GM21737 (cell line): ENCODE results near the gene OR52N5.
A peak's percentile ranks its signal among the peaks of the same experiment; 100 is the strongest.

Source experiments
- ATAC-seq: cut with Tn5 transposase; IDR thresholded peaks from one replicate; pipeline ENCODE4 v1.9.1; 2021; ENCODE audit warnings: mild to moderate bottlenecking, moderate library complexity; ENCODE audit not compliant: unreplicated experiment

OR52N5 gene

DNA sequence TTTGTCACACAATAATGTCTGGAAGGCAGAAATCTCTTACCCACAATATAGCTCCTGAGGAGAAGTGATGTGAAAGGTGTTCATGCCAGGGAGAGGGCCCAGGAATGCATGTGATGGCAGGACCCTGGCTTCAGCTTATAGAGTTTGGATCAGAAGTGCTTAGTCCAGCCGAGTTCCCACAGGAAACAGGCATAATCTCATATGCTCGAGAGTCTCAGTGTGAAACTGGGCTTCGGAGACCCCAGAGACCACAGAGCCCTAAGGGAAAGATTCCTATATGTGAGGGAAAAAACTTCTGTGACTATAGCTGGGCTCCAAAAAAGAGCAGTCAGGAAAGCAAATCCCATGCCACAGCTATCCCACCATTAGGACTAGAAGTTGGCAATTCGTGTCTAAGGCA is at the start of gene OR52N5:
Gene OR52N5 (minus strand): TSS at position 101 of the 400 bp plus-strand sequence. CDS start 4,721 bp downstream, outside the sequence.
- no peak for ATAC-seq

DNA sequence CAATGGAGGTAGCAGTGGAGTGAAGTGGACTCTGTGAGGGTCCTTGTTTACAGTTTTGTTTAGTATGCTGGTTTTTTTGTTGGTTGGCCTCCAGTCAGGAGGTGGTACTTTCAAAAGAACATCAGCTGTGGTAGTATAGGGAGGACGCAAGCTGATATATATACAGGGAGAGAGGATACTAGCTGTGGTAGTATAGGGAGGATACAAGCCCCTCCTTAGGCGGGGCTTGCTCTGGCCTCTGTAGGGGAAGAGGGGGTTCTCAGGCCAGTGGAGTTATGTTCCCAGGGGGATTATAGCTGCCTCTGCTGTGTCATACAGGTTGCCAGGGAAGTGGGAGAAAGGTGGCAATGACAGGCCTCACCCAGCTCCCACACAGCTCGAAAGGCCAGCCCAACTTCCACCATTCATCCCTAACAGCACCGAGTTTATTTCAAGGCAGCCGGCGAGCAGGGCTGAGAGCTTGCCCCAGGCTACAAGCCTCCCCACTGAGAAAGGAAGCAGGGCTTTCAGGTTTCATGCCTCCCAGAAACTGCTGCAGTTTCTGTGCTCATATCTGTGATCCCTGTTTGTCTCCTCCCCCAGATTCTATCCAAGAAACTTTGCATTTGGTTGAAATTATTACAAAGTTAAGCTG is 48.2 kb upstream of the OR52N5 start:
- no peak for ATAC-seq

DNA sequence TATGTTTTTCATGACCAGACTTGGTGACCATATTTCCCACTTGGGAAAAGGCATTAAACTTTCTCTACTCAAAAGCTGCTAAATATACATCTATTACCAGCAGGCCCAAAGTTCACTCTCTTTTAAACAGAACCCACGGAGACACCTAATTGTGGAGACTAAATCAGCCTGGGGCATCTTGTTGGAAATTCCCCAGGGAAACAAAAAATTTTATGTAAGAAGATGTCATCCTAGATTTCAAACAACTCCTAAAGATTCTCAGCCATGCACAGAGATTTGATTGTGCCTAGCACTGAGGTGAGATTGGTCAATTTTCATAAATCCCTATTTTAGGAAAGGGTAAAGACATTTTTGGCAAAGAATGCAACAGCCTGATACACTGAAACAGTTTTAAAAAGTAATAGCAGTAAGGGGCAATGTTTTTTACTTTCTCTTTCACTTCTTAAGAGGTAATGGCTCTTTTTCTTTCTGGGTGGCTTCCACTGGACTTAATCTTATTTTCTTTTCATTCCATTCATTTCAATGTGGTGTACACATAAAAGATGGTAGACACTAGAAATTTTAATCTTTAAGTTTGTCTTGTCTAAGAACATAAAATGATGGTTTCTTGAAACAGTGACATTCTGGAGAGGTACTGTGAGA is 35.2 kb upstream of the OR52N5 start:
- no peak for ATAC-seq

DNA sequence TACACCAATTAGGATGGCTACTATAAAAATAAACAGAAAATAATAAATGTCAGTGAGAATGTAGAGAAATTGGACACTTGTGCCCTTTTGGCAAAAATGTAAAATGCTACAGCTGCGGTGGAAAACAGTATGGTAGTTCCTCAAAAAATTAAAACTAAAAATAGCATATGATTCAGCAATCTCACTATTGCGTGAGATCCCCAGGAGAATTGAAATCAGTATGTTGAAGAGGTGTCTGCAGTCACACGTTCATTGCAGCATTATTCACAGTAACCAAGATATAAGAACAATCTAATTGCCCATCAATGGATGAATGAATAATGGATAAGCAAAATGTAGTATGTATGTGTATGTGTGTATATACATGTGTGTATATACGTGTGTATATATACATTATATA is 32.4 kb upstream of the OR52N5 start:
- ATAC-seq = no peak

DNA sequence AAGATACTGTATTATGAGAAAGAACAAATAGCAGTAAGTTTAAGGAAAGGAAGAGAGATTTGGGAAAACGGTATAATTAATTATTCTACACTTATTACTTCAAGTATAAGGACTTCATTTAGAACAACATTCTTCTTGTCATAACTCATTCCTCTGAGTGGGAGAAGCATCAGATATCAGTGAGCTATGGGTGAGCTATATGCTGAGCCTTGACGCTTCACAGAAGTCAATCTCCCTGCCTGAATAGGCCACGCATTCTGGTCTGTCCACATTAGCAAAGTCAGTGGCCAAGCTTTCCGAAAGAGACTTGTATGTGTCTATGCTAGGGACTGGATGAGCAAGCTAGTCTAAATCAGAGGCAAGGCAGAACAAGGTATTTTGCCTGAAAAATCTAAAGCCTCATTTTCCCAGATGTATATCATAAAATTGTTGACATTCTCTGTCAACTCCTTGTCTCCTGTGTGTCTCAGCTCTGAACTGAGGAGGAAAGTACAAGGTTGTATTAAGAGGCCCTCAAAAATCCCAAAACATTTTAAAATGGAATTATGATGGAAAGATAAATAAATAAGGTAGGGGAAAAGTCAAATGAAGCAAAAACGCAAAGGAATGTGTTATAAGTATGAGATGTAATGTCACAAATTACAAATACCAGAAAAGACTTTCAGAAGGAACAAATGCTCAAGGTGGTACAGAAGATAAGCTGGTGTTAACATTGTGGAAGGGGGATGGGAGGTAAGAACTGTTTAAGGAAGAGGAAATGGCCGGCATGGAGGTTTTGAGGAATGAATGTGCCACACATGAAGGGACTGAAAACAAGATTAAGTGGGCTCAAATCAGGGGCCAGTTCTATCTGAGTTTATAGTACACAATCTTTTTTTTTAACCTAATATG is 27.0 kb upstream of the OR52N5 start:
- no peak for ATAC-seq

DNA sequence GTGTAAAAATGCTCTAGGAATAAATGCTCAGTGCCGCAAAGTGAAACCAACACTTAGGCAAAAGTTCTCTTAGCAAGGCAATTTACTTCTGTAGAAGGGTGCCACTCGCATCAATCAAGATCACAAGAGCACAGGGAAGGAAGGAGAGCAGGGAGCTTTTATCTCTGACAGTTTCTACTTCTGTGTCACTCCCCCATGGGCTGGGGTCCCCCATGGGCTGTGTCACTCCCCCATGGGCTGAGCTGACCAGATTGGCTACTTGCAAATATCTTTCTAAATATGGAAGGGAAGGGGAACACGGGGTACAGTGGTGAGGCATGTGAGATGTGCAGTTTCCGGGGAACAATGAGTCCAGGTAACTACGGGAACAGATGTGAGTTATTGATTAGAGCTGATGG is 26.0 kb upstream of the OR52N5 start:
- ATAC-seq = peak; percentile 21

DNA sequence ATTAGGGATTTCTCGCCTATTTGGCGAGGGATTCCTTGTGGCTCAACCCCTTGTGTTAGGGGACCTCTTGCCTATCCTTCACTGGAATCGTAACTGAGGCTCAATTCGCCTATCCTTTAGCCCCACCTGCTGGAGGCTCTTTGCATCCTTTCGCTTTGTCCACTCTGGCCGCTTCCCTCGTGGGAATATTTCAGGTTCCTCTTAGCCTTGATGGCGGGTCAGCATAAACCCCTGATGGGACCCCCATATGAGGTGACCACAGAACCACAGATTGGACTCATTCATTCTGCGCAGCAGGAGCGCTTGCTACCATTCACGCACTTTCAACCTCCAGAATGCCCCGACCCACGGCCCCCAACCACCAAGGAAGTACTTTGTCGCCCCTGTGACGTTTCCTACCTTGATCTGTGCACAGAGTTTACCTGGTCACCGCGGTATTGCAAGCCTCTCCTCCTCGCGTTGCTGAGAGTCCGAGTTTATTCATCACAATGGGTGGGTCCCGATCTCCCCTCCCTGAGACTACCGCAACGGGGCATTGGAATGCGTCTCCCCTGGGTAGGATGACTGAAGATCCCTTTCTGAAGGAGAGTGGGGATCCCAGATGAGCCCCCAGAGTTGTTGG is 25.5 kb upstream of the OR52N5 start, which contains the start of gene OR52N2:
Gene OR52N2 (plus strand): TSS at position 425 of the 622 bp plus-strand sequence. CDS start 11,412 bp downstream, outside the sequence.
- ATAC-seq = peak; percentile 95

DNA sequence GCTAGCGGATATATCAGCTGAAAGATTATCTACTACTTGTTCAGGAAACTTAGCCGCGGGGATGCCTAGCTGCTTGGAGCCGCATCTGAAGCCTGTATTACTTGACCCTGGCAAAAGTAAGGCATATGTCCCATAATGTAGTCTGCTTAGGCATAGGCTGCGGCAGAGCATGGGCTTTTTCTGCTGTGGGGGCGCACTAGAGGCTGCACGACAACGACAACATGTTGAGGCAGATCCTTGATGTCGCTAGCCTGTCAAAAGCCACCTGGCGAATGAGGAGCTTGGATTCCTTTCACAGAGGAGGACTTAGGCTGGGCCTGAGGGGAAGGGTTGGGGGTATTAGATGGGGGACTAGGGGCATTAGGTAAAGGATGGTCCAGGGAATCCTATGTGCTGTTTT is 24.4 kb upstream of the OR52N5 start:
- no peak for ATAC-seq

DNA sequence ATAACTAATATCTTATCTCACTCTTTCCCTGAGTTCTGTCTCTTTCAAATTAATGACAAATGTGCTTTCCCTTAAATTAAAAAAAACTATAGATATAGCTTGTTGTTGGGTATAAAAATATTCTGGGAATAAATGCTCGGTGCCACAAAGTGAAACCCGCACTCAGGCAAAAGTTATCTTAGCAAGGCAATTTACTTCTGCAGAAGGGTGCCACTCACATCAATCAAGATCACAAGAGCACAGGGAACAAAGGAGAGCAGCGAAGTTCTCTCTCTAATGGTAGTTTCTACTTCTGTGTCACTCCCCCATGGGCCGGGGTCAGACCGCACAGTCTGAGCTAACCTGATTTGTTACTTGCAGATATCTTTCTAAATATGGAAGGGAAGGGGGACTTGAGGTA is 20.8 kb upstream of the OR52N5 start:
- ATAC-seq = no peak

DNA sequence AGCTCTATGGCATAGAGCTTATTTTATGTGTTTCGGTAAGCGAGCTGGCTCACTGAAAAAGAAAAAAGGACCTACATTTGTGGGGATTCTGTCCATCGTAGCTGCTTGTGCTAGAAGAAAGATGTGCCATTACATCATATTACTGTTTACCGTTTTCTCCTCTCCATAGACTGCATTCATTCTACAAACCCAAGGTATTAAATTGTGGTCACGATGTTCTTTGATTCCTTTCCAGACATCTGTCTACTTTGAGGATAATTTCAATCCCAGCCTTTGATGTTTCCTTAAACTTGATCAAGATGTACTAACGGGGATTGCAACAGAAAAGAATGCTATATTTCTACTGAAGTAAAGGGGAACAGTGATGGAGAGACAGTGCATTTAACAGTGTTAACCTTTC is 13.4 kb upstream of the OR52N5 start:
- no peak for ATAC-seq

DNA sequence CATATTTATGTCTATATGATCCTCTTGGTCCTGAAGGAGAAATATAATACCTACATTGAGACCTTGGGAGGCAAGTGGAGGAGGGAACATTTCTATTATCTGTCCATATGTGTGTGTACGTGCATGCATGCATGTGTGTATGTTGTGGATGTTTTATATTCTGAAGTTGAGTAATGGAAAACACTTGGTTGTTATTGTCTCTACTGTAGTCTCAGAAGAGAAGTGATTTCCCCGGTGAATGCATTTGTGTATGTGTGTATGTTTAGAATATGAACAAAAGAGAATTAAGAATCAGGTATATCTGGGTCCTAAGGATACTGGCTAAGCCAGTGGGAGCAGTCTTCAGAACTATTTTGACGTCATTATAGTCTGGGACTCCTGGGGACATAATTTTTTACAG is 8.0 kb upstream of the OR52N5 start, which contains the start of gene OR52N1:
Gene OR52N1 (minus strand): TSS at position 101 of the 400 bp plus-strand sequence. CDS start 2,449 bp downstream, outside the sequence.
- ATAC-seq = no peak

DNA sequence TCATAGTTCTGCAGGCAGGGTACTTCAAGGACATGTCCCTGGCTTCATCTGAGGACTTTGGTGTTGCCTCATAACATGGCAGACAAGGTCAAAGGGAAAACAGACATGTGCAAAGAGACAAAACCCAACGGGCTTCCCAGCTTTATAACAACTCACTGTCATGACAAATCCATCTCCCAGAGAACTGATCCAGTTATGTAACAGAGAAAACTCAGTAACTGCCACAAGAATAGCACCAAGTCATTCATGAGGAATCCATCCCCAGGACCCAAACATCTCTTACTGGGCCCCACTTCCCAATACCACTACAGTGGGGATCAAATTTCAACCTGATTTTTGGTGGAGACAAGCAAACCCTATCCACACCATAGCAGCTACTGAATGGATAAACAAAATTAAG is 16.1 kb downstream of the OR52N5 start:
- no peak for ATAC-seq

DNA sequence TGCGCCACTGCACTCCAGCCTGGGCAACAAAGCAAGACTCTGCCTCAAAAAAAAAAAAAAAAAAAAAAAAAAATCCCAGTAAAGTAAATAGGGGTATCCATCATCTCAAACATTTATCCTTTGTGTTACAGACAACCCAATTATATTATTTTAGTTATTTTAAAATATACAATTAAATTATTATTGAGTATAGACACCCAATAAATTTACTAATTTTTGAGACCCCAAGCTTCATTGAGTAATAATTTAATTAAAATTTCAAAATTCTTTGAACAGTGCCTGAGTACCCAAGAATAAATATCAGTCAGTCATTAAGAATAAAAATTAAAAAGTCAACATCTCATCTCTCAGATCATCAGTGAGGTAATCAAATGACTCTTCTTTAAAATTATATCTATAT is 29.2 kb downstream of the OR52N5 start, which contains the start of gene OR52N4:
Gene OR52N4 (plus strand): TSS at position 301 of the 400 bp plus-strand sequence. CDS start 498 bp downstream, outside the sequence.
- ATAC-seq = no peak

DNA sequence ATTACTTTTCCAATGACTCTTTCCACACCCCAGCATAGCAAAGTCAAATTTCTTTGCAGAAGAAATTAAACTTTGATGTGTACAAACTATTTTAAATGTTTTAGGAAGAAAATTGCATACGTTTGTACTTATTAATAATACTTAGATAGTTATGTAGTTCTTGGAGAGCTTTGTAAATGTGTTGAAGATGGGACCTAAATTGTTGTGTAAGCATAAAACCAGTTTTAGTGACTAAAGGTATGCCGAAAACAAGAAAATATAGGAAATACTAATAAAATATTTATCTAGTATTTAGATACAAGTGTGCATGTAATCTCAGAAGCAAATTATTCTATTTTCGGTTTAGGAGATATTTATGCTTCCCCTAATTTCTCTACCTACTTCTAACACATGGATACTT is 33.3 kb downstream of the OR52N5 start:
- no peak for ATAC-seq

DNA sequence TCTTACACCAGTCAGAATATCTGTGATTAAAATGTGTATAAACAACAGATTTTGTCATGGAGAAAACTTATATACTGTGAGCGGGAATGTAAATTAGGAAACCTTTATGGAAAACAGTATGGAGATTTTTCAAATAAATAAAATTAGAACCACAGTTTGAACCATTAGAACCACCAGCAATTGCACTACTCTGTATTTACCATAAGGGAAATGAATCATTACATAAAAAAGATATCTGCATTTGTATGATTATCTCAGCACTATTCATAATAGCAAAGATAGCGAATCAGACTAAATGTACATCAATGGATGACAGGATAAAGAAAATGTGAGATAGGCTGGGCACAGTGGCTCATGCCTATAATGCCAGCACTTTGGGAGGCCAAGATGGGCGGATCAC is 36.5 kb downstream of the OR52N5 start:
- no peak for ATAC-seq

DNA sequence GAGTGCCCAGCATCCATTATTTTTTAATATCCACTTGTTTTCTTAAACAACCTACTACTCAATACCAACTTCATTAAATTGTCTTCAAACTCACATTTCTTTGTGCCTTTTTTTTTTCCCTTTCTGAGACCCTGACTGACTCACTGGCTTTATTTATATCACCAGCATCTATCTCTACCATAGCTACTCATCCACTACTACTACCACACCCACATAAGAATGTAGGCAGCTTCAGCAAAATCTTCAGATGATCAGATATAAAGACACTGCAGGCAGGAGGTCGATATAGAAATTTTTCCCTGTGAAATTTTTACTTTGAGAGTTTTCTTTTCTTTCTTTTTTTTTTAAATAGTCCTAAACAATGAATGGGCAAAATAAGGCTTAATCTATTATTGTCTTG is 44.7 kb downstream of the OR52N5 start:
- no peak for ATAC-seq

DNA sequence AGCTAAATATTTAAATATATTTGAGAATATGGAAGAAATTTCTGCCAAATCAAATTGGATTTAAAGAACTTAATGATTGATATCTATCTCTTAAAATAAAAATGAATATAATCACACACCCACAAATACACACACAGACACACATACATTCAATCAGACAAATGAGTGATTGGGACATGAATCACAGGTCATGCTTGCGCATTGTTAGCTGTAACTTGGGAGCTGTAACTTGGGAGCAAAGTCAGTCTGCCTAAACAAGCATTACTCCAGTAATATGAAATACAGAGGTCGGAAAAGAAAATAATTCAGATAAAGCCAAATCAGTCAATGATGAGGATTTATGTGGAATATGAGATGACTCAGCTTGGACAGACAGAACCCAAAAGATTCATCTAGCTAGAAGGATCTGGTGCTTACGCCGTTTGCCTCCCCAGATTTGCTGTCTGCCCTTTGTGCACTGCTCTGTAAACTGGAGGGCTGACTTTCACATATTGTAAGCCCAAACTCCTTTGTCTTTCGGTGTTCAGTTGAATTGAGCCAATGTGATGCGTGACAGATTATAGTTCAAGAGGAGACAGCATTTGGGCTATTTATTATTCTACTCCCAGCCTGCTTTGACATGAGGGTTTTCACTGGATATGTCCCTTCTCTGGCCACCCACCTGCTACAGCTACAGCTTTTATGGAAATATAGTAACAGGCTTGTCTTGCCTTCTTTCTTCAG is 45.3 kb downstream of the OR52N5 start:
- ATAC-seq = no peak

DNA sequence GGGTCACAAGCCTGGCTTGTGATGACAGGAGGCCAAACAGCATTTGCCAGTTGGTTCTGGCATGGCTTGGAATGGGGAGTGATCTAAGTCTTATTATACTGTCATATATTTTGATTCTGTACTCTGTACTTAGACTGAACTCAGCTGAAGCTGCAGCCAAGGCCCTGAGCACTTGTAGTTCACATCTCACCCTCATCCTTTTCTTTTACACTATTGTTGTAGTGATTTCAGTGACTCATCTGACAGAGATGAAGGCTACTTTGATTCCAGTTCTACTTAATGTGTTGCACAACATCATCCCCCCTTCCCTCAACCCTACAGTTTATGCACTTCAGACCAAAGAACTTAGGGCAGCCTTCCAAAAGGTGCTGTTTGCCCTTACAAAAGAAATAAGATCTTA is 46.1 kb downstream of the OR52N5 start:
- ATAC-seq = no peak

DNA sequence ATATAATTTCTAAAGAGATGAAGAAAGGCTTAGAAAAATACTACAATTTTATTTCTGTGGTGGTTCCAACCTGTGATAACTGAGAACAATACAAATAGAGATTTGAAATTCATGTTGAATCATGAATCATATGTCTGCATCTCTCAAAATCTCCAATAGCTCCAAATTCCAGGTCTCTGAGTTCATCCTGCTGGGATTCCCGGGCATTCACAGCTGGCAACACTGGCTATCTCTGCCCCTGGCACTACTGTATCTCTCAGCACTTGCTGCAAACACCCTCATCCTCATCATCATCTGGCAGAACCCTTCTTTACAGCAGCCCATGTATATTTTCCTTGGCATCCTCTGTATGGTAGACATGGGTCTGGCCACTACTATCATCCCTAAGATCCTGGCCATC is 46.8 kb downstream of the OR52N5 start, which contains the start of gene OR56B1:
Gene OR56B1 (plus strand): TSS at position 53 of the 400 bp plus-strand sequence. CDS start 69 bp downstream, at position 122.
- ATAC-seq = no peak

DNA sequence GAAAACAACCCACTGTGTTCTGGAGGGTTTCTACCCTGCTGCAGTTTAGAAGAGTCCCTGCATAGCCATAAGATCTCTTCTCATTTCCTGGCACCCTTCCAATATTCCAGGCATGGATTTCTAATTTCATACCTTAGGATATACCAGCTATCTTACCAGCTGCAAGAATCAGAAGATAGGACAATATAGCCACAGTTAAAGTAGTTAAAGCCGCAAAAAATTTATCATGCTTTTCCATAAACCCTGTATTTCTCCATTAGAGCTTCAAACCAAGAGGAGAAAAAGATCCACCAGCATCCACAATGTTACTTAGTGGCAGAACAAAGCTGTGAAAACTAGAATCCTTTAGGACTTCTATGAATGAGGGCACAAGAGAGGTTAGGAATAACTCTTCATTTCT is 55.5 kb downstream of the OR52N5 start:
- ATAC-seq = no peak
